RCC 7860 (cell line): Measurements from ENCODE around the gene PNPLA1.
"Not testable (repeated sequence)": the region's sequence is repeated elsewhere in the genome, so short reads cannot be mapped to it uniquely, and the experiment has no call there.

ENCODE experiments used
- DNase-seq: peaks from one replicate; pipeline ENCODE4 v3.0.0-alpha.2; 2015; ENCODE audit warnings: low spot score
- FAIRE-seq: peaks from 2 replicates; lab custom pipeline; 2012; peaks lifted over from hg19 to GRCh38; lab: Jason Lieb, UNC

PNPLA1 gene

DNA sequence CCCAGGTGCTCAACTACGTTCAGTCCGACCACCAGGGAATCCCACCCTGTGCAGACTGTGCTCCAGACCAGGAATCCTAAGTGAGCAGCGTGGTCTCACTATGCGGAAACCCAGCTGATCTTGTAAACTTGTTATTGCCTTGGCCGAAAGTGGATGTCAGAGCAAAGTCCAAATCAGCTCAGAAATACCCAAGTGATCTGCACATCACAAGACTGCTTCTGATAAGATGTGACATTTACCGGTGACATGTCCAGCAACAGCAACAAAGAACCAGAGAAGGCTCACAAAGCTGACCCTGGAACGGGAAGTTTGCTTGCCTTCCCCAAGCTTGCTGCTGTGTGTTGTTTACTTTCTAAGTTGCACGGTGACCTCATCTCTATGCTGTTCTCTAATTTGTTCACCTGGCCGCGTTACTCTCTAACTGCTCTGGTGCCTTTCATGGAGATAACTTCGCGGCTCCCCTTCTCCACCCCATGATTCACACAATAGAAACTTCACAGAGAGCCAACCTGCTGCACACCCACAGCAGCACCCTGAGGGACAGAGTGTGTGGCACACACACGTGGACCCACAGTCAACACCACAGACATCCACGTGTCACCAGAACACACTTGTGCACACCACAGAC is 65.1 kb downstream of the PNPLA1 start:
- DNase-seq (no peak), FAIRE-seq (no peak)

GRCh38 chr6:36335465-36336207 is 65.8 kb downstream of the PNPLA1 start:
- DNase-seq (no peak), FAIRE-seq (no peak)

- FAIRE-seq = no peak
- no peak for DNase-seq
Measured at GRCh38 chr6:36336208-36336710, 66.4 kb downstream of the PNPLA1 start.

DNA sequence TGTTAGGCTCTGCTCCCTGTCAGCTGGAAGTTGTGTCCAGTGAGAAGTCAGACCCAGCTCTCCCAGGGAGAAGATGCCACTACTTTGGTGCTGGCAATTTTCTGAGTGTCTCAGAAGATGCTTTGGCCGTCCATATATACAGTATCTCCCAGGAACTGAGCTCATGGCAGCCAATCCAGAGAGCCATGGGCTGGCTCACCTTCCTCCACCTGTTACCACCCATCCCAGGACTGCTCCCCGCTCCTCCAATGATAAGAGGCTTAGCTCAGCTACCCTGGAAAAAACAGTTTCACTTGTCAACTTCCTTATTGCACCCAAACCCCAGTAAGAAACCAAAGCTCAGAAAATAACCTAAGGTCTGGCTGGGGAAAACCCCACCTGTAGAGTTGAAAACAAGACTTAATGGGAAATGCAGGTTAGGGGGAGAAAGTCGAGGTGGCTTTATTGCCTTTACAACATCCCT is 67.0 kb downstream of the PNPLA1 start, which contains the start of gene BNIP5:
BNIP5 (minus strand) TSS at position 110 of the 463 bp plus-strand sequence. CDS start 6,198 bp downstream, outside the sequence.
- DNase-seq = no peak
- no peak for FAIRE-seq

DNA sequence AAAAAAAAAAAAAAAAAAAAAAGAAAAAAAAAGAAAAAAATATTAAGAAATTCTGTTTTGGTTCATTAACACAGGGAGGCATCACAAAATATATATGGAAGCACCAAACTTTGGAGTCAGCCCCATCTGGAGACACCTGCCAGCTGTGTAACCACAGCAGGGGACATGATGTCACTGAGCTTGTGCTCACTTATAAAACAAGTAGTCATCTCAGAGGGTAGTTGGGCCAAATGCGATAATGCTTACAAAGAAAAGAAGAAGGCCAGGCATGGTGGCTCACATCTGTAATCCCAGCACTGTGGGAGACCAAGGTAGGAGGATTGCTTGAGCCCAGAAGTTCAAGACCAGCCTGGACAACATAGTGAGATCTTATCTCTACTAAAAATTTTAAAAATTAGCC is 68.0 kb downstream of the PNPLA1 start:
- no peak for DNase-seq
- no peak for FAIRE-seq

DNA sequence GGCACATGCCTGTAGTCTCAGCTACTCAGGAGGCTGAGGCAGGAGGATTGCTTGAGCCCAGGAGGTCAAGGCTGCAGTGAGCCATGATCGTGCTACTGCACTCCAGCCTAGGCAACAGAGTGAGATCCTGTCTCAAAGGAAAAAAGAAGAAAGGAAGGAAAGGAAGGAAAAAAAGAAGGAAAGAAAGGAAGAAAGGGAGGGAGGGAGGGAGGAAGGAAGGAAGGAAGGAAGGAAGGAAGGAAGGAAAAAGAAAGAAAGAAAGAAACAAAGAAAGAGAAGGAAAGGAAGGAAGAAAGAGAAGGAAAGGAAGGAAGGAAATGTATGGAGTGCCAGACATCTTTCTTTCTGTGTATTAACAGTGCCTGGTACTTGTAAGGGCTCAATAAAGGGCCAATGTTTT is 68.4 kb downstream of the PNPLA1 start:
- not testable (repeated sequence) for DNase-seq, FAIRE-seq

GRCh38 chr6:36339146-36339545 is 69.3 kb downstream of the PNPLA1 start:
- FAIRE-seq (no peak), DNase-seq (no peak)

DNA sequence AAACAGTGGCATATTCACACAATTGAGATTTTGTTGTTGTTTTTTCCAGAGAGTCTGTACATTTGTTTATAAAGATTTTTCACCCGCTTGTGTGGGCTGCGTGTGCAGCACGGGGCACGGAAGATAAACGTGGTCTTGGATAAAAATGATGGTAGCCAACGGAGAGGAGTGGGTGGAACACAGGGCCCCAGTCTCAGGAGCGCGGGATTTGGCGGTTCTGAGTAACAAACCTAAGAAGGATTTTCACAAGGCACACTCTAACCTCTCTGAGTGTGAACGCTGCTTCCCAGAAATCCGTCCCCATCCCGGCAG is 70.4 kb downstream of the PNPLA1 start:
- FAIRE-seq (no peak), DNase-seq (no peak)

- FAIRE-seq (no peak), DNase-seq (no peak)
Measured at GRCh38 chr6:36340618-36341454, 71.0 kb downstream of the PNPLA1 start.

DNA sequence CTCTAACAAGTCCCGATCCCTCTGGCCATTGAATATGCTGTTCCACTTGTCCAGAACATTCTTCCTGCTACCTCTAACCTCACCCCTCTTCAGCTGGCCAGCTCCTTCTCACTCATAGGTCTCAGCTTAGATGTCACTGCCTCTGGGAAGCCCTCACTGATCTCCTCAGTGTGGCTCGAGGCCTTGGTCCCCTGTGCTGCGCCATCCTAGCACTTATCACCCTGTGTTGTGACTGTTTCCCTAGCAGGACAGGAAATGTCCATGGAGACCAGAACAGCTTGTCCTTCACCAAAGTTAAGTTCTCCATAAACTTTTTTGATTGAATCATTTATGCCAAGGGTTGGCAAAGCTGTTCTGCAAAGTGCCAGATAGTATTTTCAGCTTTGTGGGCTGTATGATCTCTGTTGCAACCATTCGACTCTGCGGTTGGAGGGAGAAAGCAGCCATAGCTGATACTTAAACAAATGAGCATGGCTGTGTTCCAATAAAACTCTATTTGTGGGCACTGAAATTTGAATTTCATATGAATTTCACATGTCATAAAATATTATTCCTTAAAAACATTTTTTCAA is 73.3 kb downstream of the PNPLA1 start:
- no peak for DNase-seq
- FAIRE-seq = no peak

- DNase-seq = no peak
- FAIRE-seq = no peak
Measured at GRCh38 chr6:36345681-36346466, 76.0 kb downstream of the PNPLA1 start.

DNA sequence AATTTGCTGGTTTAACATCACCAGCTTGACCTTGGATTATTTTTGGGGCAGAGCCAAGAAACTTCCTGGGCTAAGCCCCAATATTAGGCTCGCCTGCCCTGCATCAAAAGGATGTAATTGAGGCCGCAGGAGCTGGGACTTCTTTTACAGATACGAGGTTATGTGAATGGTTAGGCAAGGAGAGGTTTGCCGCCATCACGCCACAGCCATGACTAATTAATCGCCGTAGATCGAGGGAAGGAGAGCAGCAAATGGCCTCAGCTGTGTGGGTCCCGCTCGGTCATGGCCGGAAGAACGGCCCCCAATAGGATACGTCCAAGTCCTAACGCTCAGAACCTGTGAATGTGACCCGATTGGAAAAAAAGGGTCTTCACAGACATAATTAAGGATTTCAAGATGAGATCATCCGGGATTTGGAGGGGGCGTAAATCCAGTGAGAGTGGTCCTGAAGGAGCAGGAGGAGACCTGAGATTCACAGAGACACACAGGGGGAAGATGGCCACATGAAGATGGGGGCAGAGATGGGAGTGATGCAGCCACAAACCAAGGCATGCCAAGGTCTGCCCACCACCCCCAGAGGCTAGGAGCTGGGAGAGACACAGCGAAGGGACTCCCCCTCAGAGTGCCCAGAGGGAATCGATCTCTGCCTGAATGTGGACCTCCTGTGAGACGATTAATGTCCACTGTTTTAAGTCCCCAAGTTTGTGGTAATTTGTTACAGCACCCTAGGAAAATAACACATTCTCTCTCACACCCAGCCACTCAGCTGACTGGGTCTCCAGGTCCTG is 76.8 kb downstream of the PNPLA1 start:
- FAIRE-seq (no peak), DNase-seq (no peak)

GRCh38 chr6:36347621-36348020 is 77.8 kb downstream of the PNPLA1 start:
- FAIRE-seq = no peak

DNA sequence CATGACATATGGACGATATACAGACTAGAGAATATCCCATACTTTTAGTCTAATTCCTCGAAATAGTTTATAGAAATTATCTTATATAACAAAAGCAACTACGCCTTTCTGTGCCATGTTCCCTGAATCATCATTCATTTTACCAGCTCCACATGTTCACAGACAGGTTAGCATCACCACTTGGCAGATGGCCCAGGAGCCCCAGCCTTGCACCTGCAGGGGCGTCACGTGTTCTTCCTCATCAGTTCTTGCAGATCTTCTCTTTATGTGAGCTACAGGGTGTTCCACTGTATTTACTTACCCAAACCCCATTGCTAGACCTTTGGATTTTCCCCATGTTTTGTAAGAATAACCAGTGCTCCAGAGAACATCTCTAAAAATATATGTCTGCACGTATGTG is 79.4 kb downstream of the PNPLA1 start:
- no peak for FAIRE-seq
- no peak for DNase-seq

More at GRCh38 chr6:36347621-36348020, 77.8 kb downstream of the PNPLA1 start:
- no peak for DNase-seq

DNA sequence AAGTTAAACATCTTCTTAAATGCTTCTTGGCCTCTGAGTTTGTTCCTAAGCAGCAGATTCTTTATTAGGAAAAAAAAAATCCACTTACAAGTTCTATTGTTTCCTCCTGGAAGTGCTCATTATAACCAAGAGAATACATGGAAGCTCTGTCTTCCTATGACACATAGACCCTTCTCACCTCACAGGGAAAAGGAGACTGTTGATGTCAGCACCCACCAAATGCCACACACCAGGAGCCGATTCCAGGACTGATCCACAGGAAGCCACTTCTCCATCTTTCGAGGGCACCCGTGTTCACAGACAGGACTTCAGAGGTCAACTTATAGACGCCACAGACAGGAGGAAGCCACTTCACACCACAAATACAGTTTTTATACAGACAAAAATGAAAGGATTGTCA is 80.2 kb downstream of the PNPLA1 start:
- peak; percentile 29 for DNase-seq
- no peak for FAIRE-seq

- FAIRE-seq (peak; percentile 89), DNase-seq (peak; percentile 89)
Measured at GRCh38 chr6:36350681-36351571, 81.1 kb downstream of the PNPLA1 start.

- FAIRE-seq (no peak), DNase-seq (no peak)
Measured at GRCh38 chr6:36352477-36353157, 82.8 kb downstream of the PNPLA1 start.

GRCh38 chr6:36353411-36353915 is 83.6 kb downstream of the PNPLA1 start:
- DNase-seq (peak; percentile 70), FAIRE-seq (no peak)
